HCT116 (cell line): ENCODE measurements around the gene FAM83G. TPM values are rescaled to one million over a fixed set of nuclear protein-coding genes. Genes with fewer than 3 reads are reported as not detected.

Experiments
- ATAC-seq: fragments of 200-7000 bp; cut with Tn5 transposase; 2 replicates; pipeline ENCODE4 v1.9.1; 2020; ENCODE audit warnings: mild to moderate bottlenecking, moderate library complexity
- BruUV-seq: library from RNA; stranded (reverse); fragments of 400-500 nt; replicated peaks from 2 replicates; lab custom pipeline; 2021; lab: Mats Ljungman, UMichigan
- CTCF ChIA-PET: fragments of 300-600 bp; sonication (Branson Sonifier 250); formaldehyde crosslinking; loops from one replicate; lab custom pipeline; 2021; ENCODE audit warnings: antibody characterized with exemption; lab: Charles Lee
- POLR2A ChIA-PET: fragments of 300-600, 350-600 bp; sonication (Branson Sonifier 250); formaldehyde crosslinking; loops from one replicate; lab custom pipeline; 2021; ENCODE audit warnings: antibody characterized with exemption; lab: Charles Lee
- RAD21 ChIA-PET, 2 experiments: fragments of 300-600 bp; sonication (Branson Sonifier 250); formaldehyde crosslinking; loops; one replicate each; lab custom pipeline; 2023; ENCODE audit warnings: low total read pairs in 2 of 2; ENCODE audit not compliant: uncharacterized antibody in 2 of 2, unreplicated experiment in 2 of 2, low non-redundant PET in 1 of 2; lab: Charles Lee
- DNase-seq: peaks from one replicate; pipeline ENCODE4 v3.0.0-alpha.2; 2010; ENCODE audit warnings: low read depth, low spot score
- H2AFZ ChIP-seq: fragments of 200-600 bp; shearing (Covaris generic), sonication (generic); 2 replicates; pipeline ENCODE4 v1.6.1; 2017; ENCODE audit warnings: low read depth, mixed run types, mixed read lengths, antibody characterized with exemption, low read length; ENCODE audit not compliant: poor library complexity, severe bottlenecking
- H3K27ac ChIP-seq: 2 replicates; pipeline ENCODE4 v1.5.1; 2012; ENCODE audit warnings: low read depth, low read length
- H3K27me3 ChIP-seq: fragments of 200-600 bp; sonication (generic); 2 replicates; pipeline ENCODE4 v1.6.1; 2016; ENCODE audit warnings: mixed run types, low read length, mixed read lengths; ENCODE audit not compliant: insufficient read depth
- H3K36me3 ChIP-seq, 2 experiments: fragments of 200-500 bp in 1 of 2; fragments of 200-600 bp in 1 of 2; sonication (Bioruptor generic) in 1 of 2; sonication (generic) in 1 of 2; 2 replicates each; pipeline versions ENCODE4 v1.5.1 to v1.6.1; 2014 to 2016; ENCODE audit warnings: low read length in 2 of 2, inconsistent platforms in 1 of 2, mixed read lengths in 1 of 2, mixed run types in 1 of 2; ENCODE audit not compliant: insufficient read depth in 2 of 2, control insufficient read depth in 1 of 2
- H3K4me1 ChIP-seq, 2 experiments: fragments of 200-600 bp in 1 of 2; sonication (generic) in 1 of 2; 2 replicates each; pipeline versions ENCODE4 v1.5.1 to v1.6.1; 2012 to 2017; ENCODE audit warnings: low read length in 2 of 2, inconsistent platforms in 1 of 2, mild to moderate bottlenecking in 1 of 2, mixed read lengths in 1 of 2, mixed run types in 1 of 2, moderate library complexity in 1 of 2; ENCODE audit not compliant: insufficient read depth in 2 of 2, control insufficient read depth in 1 of 2
- H3K4me2 ChIP-seq: fragments of 200-600 bp; sonication (generic); 2 replicates; pipeline ENCODE4 v1.6.1; 2017; ENCODE audit warnings: mixed run types, low read length, mixed read lengths
- H3K4me3 ChIP-seq, 2 experiments: fragments of 200-600 bp in 1 of 2; sonication (generic) in 1 of 2; replicated peaks in 1 of 2; 2 replicates each; pipeline ENCODE4 v1.5.1; 2011 to 2016; ENCODE audit warnings: low read length in 2 of 2, control low read depth in 1 of 2, low read depth in 1 of 2, mild to moderate bottlenecking in 1 of 2, mixed read lengths in 1 of 2, mixed run types in 1 of 2
- H3K79me2 ChIP-seq: fragments of 200-600 bp; sonication (generic); 2 replicates; pipeline ENCODE4 v1.6.1; 2017; ENCODE audit warnings: mild to moderate bottlenecking, mixed run types, low read length, moderate library complexity, mixed read lengths; ENCODE audit not compliant: insufficient read depth
- H3K9ac ChIP-seq: fragments of 200-600 bp; sonication (generic); 2 replicates; pipeline ENCODE4 v1.6.1; 2016; ENCODE audit warnings: low read length, mixed read lengths
- H3K9me2 ChIP-seq: fragments of 200-600 bp; sonication (generic), shearing (Covaris generic); 2 replicates; pipeline ENCODE4 v1.6.1; 2017; ENCODE audit warnings: mixed run types, mild to moderate bottlenecking, moderate library complexity; ENCODE audit not compliant: insufficient read depth
- H3K9me3 ChIP-seq, 2 experiments: fragments of 200-500 bp in 1 of 2; fragments of 200-600 bp in 1 of 2; sonication (Bioruptor generic) in 1 of 2; sonication (generic) in 1 of 2; 2 replicates each; pipeline ENCODE4 v1.6.1; 2014 to 2017; ENCODE audit warnings: low read length in 2 of 2, mixed read lengths in 2 of 2, inconsistent platforms in 1 of 2, low read depth in 1 of 2, mild to moderate bottlenecking in 1 of 2, mixed run types in 1 of 2, moderate library complexity in 1 of 2; ENCODE audit not compliant: control insufficient read depth in 1 of 2, insufficient read depth in 1 of 2
- H4K20me1 ChIP-seq: fragments of 200-600 bp; sonication (generic), shearing (Covaris generic); 2 replicates; pipeline ENCODE4 v1.6.1; 2017; ENCODE audit warnings: mixed run types, mild to moderate bottlenecking, moderate library complexity; ENCODE audit not compliant: insufficient read depth
- ATF3 ChIP-seq: IDR thresholded peaks from 2 replicates; pipeline ENCODE4 v1.6.1; 2012
- CBX3 ChIP-seq: IDR thresholded peaks from 2 replicates; pipeline ENCODE4 v1.6.1; 2012; ENCODE audit warnings: low read depth
- CTCF ChIP-seq, 3 experiments: fragments of 200-600 bp in 1 of 3; sonication (generic) in 1 of 3; IDR thresholded peaks in 2 of 3; conservative IDR thresholded peaks in 1 of 3; 2 replicates each; pipeline ENCODE4 v1.5.1; 2012 to 2017; ENCODE audit warnings: low read depth in 2 of 3, low read length in 2 of 3, antibody characterized with exemption in 1 of 3, borderline replicate concordance in 1 of 3, control low read depth in 1 of 3, mild to moderate bottlenecking in 1 of 3, mixed read lengths in 1 of 3, mixed run types in 1 of 3, moderate library complexity in 1 of 3; ENCODE audit not compliant: insufficient read depth in 1 of 3
- ELF1 ChIP-seq: IDR thresholded peaks from 2 replicates; pipeline ENCODE4 v1.6.1; 2012; ENCODE audit warnings: low read depth, borderline replicate concordance
- FOSL1 ChIP-seq: IDR thresholded peaks from 2 replicates; pipeline ENCODE4 v1.6.1; 2012; ENCODE audit warnings: low read depth
- MAX ChIP-seq: IDR thresholded peaks from 2 replicates; pipeline ENCODE4 v1.6.1; 2012
- POLR2AphosphoS5 ChIP-seq: IDR thresholded peaks from 2 replicates; pipeline ENCODE4 v1.6.1; 2011; ENCODE audit warnings: mild to moderate bottlenecking, low read depth, low read length, moderate library complexity
- SIN3A ChIP-seq: IDR thresholded peaks from 2 replicates; pipeline ENCODE4 v1.6.1; 2012; ENCODE audit warnings: low read depth
- SP1 ChIP-seq: IDR thresholded peaks from 2 replicates; pipeline ENCODE4 v1.6.1; 2012; ENCODE audit warnings: low read depth
- ZNF274 ChIP-seq: fragments of 200-500 bp; sonication (Bioruptor generic); IDR thresholded peaks from 2 replicates; pipeline ENCODE4 v1.6.1; 2014; ENCODE audit warnings: mild to moderate bottlenecking, low read depth, low read length, inconsistent platforms
- intact Hi-C: fragments of 100-400 bp; cut with micrococcal nuclease; formaldehyde crosslinking; loops from 2 replicates; pipeline ENCODE4 v1.10.0; 2022
- total RNA-seq: library from RNA; stranded (reverse); gene quantifications from one replicate; pipeline ENCODE4 v1.2.1, GENCODE V29; 2021; ENCODE audit not compliant: unreplicated experiment

Gene FAM83G
- total RNA-seq, 1 experiment from 2014 or later = 33.9 TPM

DNA sequence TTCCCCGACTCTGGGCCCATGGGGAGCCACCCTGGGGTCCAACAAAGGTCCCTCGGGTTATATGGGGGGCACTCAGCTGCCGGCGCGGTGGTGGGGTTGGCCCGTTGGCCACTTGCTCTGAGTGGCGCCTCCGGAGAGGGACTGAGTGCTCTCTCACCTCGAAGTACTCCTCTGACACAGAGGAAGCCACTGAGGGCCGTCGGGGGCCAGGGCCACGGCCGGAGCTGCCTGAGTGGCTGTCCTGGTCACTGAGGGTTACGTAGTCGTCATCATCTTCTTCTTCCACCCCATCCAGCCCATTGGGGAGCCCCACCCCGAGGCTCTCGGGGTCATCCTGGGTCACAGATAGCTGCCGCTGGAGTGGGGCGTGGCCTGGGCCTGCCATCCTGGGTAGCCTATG is 26.9 kb downstream of the FAM83G start (continued):
- TF ChIP-seq ELF1 = no peak
- no peak for TF ChIP-seq CTCF (IDR thresholded peaks at IDR 0.05 in 2 of 3, conservative IDR thresholded peaks at IDR 0.05 in 1 of 3; ENCODE audit: borderline replicate concordance in 1 of 3, insufficient read depth in 1 of 3, low read depth in 2 of 3, low read length in 2 of 3)
- no peak for TF ChIP-seq ZNF274

- ATAC-seq (no peak), DNase-seq (no peak)
- TF ChIP-seq MAX (no peak), CBX3 (no peak), FOSL1 (no peak), SP1 (no peak), SIN3A (no peak), ATF3 (no peak), ZNF274 (no peak), CTCF (IDR thresholded peaks at IDR 0.05 in 2 of 3, conservative IDR thresholded peaks at IDR 0.05 in 1 of 3; ENCODE audit: borderline replicate concordance in 1 of 3, insufficient read depth in 1 of 3, low read depth in 2 of 3, low read length in 2 of 3) (no peak), POLR2AphosphoS5 (no peak)
- H4K20me1 ChIP-seq = no peaks in the 10 kb centered on the region
- no peaks in the 10 kb centered on the region for H3K27me3 ChIP-seq
- H3K36me3 ChIP-seq = peaks cover 21 to 30% of the 10 kb centered on the region in 2 experiments; a peak in 3 of 4 replicates
- H3K9me2 ChIP-seq = no peaks in the 10 kb centered on the region
- H3K4me3 ChIP-seq = no peak overlapping the region
- CTCF ChIA-PET = no interaction called here
- no peak overlapping the region for H3K4me2 ChIP-seq
- intact Hi-C loops = no loop called here
- RAD21 ChIA-PET = no interaction called here
- no peaks in the 10 kb centered on the region for H3K9me3 ChIP-seq
- peaks cover 5 to 13% of the 10 kb centered on the region in 2 experiments for H3K4me1 ChIP-seq
- no TSS peak for BruUV-seq
- no peak overlapping the region for H3K27ac ChIP-seq
- no peak overlapping the region for H3K9ac ChIP-seq
- POLR2A ChIA-PET = no interaction called here
- H2AFZ ChIP-seq = no peak overlapping the region
- peaks cover 27% of the 10 kb centered on the region for H3K79me2 ChIP-seq
Measured at GRCh38 chr17:18977021-18977420, 27.5 kb downstream of the FAM83G start.
